GM12878 (cell line): ENCODE measurements around the gene FDX2. TPM values are rescaled to one million over a fixed set of nuclear protein-coding genes. Genes with fewer than 3 reads are reported as not detected.

Experiments used
- ASH2L ChIP-seq: fragments of 300-600, 200-600 bp; sonication (generic); IDR thresholded peaks from 2 replicates; pipeline ENCODE4 v1.6.1; 2017; ENCODE audit warnings: low read depth, mild to moderate bottlenecking, borderline replicate concordance
- BACH1 ChIP-seq: fragments of 450-650 bp; IDR thresholded peaks from 2 replicates; pipeline ENCODE4 v1.6.1; 2017; ENCODE audit warnings: mild to moderate bottlenecking, borderline replicate concordance
- CBFB ChIP-seq: IDR thresholded peaks from 2 replicates; pipeline ENCODE4 v1.6.1; 2016; ENCODE audit warnings: antibody characterized with exemption, low read depth
- CREB1 ChIP-seq: IDR thresholded peaks from 2 replicates; pipeline ENCODE4 v1.6.1; 2012; ENCODE audit warnings: low read depth, mild to moderate bottlenecking, inconsistent platforms
- DPF2 ChIP-seq: fragments of 450-650 bp; IDR thresholded peaks from 2 replicates; pipeline ENCODE4 v1.6.1; 2017; ENCODE audit warnings: mild to moderate bottlenecking
- E2F4 ChIP-seq: IDR thresholded peaks from 2 replicates; pipeline ENCODE4 v1.6.1; 2012; ENCODE audit warnings: low read depth, low read length, improper control_type of control experiment
- ELK1 ChIP-seq: IDR thresholded peaks from 2 replicates; pipeline ENCODE4 v1.6.1; 2012; ENCODE audit warnings: low read depth, low read length, improper control_type of control experiment
- EZH2 ChIP-seq: IDR thresholded peaks from 2 replicates; pipeline ENCODE4 v1.6.1; 2012; ENCODE audit warnings: low read depth, mild to moderate bottlenecking, control low read depth, inconsistent platforms, low read length, borderline replicate concordance; ENCODE audit not compliant: control insufficient read depth
- GABPA ChIP-seq: IDR thresholded peaks from 2 replicates; pipeline ENCODE4 v1.6.1; 2014; ENCODE audit warnings: antibody characterized with exemption, low read depth, mild to moderate bottlenecking, inconsistent platforms
- HSF1 ChIP-seq: fragments of 150-350 bp; IDR thresholded peaks from 2 replicates; pipeline ENCODE4 v1.6.1; 2014; ENCODE audit warnings: mild to moderate bottlenecking, low read depth, low read length
- IKZF1 ChIP-seq: fragments of 450-650 bp; conservative IDR thresholded peaks from 2 replicates; pipeline ENCODE4 v1.6.1; 2017; ENCODE audit warnings: antibody characterized with exemption, mild to moderate bottlenecking
- MEF2B ChIP-seq: fragments of 450-650 bp; IDR thresholded peaks from 2 replicates; pipeline ENCODE4 v1.6.1; 2018; ENCODE audit warnings: mild to moderate bottlenecking, moderate library complexity; ENCODE audit not compliant: partially characterized antibody, poor library complexity, severe bottlenecking
- MYB ChIP-seq: fragments of 150-350 bp; IDR thresholded peaks from 2 replicates; pipeline ENCODE4 v1.6.1; 2014; ENCODE audit warnings: mild to moderate bottlenecking, low read depth, low read length, borderline replicate concordance
- NBN ChIP-seq: fragments of 450-650 bp; IDR thresholded peaks from 2 replicates; pipeline ENCODE4 v1.6.1; 2016
- NFYA ChIP-seq: IDR thresholded peaks from 2 replicates; pipeline ENCODE4 v1.6.1; 2011; ENCODE audit warnings: low read depth, mild to moderate bottlenecking, low read length, improper control_type of control experiment, borderline replicate concordance
- NR2F1 ChIP-seq: fragments of 450-650 bp; conservative IDR thresholded peaks from 2 replicates; pipeline ENCODE4 v1.6.1; 2017; ENCODE audit warnings: mild to moderate bottlenecking
- POLR2A ChIP-seq: IDR thresholded peaks from 2 replicates; pipeline ENCODE4 v1.6.1; 2011; ENCODE audit warnings: low read depth, mild to moderate bottlenecking, low read length
- RELA ChIP-seq: fragments of 450-650 bp; IDR thresholded peaks from 2 replicates; pipeline ENCODE4 v1.8.0; 2014; ENCODE audit warnings: borderline replicate concordance; ENCODE audit not compliant: partially characterized antibody
- SIN3A ChIP-seq: IDR thresholded peaks from 2 replicates; pipeline ENCODE4 v1.6.1; 2012; ENCODE audit warnings: low read depth, low read length, improper control_type of control experiment
- STAT1 ChIP-seq: fragments of 450-650 bp; conservative IDR thresholded peaks from 2 replicates; pipeline ENCODE4 v1.6.1; 2014; ENCODE audit warnings: antibody characterized with exemption, mild to moderate bottlenecking
- SUPT20H ChIP-seq: IDR thresholded peaks from 2 replicates; pipeline ENCODE4 v1.6.1; 2011; ENCODE audit warnings: low read depth, mild to moderate bottlenecking, low read length, moderate library complexity, borderline replicate concordance; ENCODE audit not compliant: control insufficient read depth
- SUZ12 ChIP-seq: fragments of 200-600 bp; sonication (generic); IDR thresholded peaks from one replicate; pipeline ENCODE4 v1.6.1; 2018; ENCODE audit warnings: antibody characterized with exemption, mild to moderate bottlenecking; ENCODE audit not compliant: unreplicated experiment
- TARDBP ChIP-seq: IDR thresholded peaks from 2 replicates; pipeline ENCODE4 v1.6.1; 2016; ENCODE audit warnings: borderline replicate concordance
- TCF12 ChIP-seq: IDR thresholded peaks from 2 replicates; pipeline ENCODE4 v1.6.1; 2011; ENCODE audit warnings: low read depth, mild to moderate bottlenecking, low read length
- TCF7 ChIP-seq: IDR thresholded peaks from 2 replicates; pipeline ENCODE4 v1.6.1; 2014; ENCODE audit warnings: antibody characterized with exemption, borderline replicate concordance
- WRNIP1 ChIP-seq: IDR thresholded peaks from 2 replicates; pipeline ENCODE4 v1.6.1; 2011; ENCODE audit warnings: low read depth, low read length, improper control_type of control experiment, borderline replicate concordance
- YBX1 ChIP-seq: fragments of 450-650 bp; IDR thresholded peaks from 2 replicates; pipeline ENCODE4 v1.6.1; 2016; ENCODE audit warnings: antibody characterized with exemption
- ZNF207 ChIP-seq: fragments of 450-650 bp; IDR thresholded peaks from 2 replicates; pipeline ENCODE4 v1.6.1; 2014; ENCODE audit warnings: antibody characterized with exemption, mild to moderate bottlenecking, borderline replicate concordance
- ZSCAN29 ChIP-seq: fragments of 450-650 bp; IDR thresholded peaks from 2 replicates; pipeline ENCODE4 v1.6.1; 2017; ENCODE audit warnings: mild to moderate bottlenecking, moderate library complexity
- polyA plus RNA-seq, 11 experiments: library from polyadenylated mRNA; depleted of rRNA in 4 of 11; unstranded in 6 of 11; stranded (reverse) in 5 of 11; fragments of >200 nt; fragmentation: Nextera tagmentation in 4 of 11; fragmentation: Illumina TruSeq in 1 of 11; extraction: Ambion mirVana in 4 of 11; extraction: Trizol in 1 of 11; gene quantifications; 1 replicate in 1 of 11; 2 replicates in 10 of 11; pipeline versions ENCODE4 v1.2.1 to v1.2.3, GENCODE V29; 2011 to 2016; ENCODE audit warnings: inconsistent platforms in 2 of 11, missing spikeins in 2 of 11, low read depth in 1 of 11
- total RNA-seq, 4 experiments: library from RNA; depleted of rRNA in 3 of 4; stranded (reverse); fragments of >200 nt in 3 of 4; fragmentation: Illumina TruSeq in 1 of 4; extraction: Trizol in 1 of 4; gene quantifications; 2 replicates each; pipeline versions ENCODE4 v1.2.1 to v1.2.3, GENCODE V29; 2013 to 2021

The FDX2 gene
- total and polyA plus RNA-seq, 10 of the 15 experiments (the other 5 are each of a cell fraction or from before 2014, with no cell fraction given) = 1.4 to 50.4 (median 24.7) TPM

- TF ChIP-seq ELK1 = 0 out of 2 replicates have a peak, but pooled peaks have one; percentile 28
- no peak for TF ChIP-seq WRNIP1
- TF ChIP-seq ZNF207 = no peak
- no peak for TF ChIP-seq TCF12
- TF ChIP-seq YBX1 = no peak
- 0 out of 2 replicates have a peak, but pooled peaks have one; percentile 40 for TF ChIP-seq DPF2
- no peak for TF ChIP-seq CBFB
- no peak for TF ChIP-seq EZH2
- TF ChIP-seq E2F4 = no peak
- peak; percentile 94; the same call in 1 of the 2 replicates for TF ChIP-seq BACH1
- peak; percentile 66 for TF ChIP-seq POLR2A
- no peak for TF ChIP-seq MYB
- no peak for TF ChIP-seq ZSCAN29
- no peak for TF ChIP-seq TCF7
- no peak for TF ChIP-seq MEF2B
- TF ChIP-seq ASH2L = no peak
- 0 out of 2 replicates have a peak, but pooled peaks have one; percentile 66 for TF ChIP-seq SIN3A
- TF ChIP-seq IKZF1 = peak; percentile 33; the same call in 1 of the 2 replicates
- peak; percentile 87 for TF ChIP-seq NR2F1
- TF ChIP-seq TARDBP = no peak
- TF ChIP-seq NFYA = no peak
- no peak for TF ChIP-seq STAT1
- TF ChIP-seq SUPT20H = no peak
- no peak for TF ChIP-seq GABPA
- TF ChIP-seq CREB1 = 0 out of 2 replicates have a peak, but pooled peaks have one; percentile 5
- no peak for TF ChIP-seq NBN
- no peak for TF ChIP-seq HSF1
- TF ChIP-seq SUZ12 = no peak
- TF ChIP-seq RELA = no peak
Observed at GRCh38 chr19:10295305-10295846, 20.4 kb downstream of the FDX2 start (continued).
